ENCODE results near the gene CYP4Z1.
"Not testable (repeated sequence)": the region's sequence is repeated elsewhere in the genome, so short reads cannot be mapped to it uniquely, and the experiment has no call there.

Gene CYP4Z1

GRCh38 chr1:47128854-47129253 is 61.8 kb downstream of the CYP4Z1 start:
- DNase-seq (ENCODE audit: low spot score): not testable (repeated sequence)

DNA sequence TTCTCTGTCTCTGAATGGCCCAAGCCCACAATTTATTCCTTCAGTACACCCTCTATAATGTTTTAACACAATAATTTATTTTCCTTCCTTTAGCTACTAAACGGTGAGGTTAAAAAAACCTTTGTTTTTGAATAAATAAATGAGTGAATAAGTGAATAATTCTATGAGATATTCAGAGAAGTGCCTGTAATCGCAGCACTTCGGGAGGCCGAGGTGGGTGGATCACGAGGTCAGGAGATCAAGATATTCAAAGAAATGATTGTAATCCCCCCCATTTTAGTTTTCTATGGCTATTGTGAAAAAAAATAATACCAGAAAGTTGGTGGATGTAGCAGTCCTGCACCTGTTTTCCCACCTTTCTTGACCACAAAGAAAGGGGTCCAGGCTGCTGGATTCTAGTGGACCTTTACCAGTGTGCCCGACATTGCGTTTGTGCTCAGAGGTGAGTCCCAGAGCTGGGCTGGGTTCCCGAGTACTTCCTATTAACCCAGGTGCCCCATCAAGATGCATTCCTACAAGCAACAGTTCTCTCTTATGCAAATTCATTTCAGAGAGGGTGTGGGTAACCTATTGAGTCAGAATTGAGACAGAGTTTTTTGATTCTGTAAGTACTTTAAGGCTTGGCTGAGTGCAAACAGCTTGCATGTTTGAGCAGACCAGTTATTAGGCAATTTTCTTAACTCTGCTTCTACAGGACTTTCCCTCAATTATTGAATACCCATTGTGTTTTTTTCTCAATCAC is 62.6 kb downstream of the CYP4Z1 start:
- DNase-seq (ENCODE audit: low spot score): not testable (repeated sequence)

- not testable (repeated sequence) for DNase-seq (ENCODE audit: low spot score)
Observed at GRCh38 chr1:47132665-47133064, 65.6 kb downstream of the CYP4Z1 start.

DNA sequence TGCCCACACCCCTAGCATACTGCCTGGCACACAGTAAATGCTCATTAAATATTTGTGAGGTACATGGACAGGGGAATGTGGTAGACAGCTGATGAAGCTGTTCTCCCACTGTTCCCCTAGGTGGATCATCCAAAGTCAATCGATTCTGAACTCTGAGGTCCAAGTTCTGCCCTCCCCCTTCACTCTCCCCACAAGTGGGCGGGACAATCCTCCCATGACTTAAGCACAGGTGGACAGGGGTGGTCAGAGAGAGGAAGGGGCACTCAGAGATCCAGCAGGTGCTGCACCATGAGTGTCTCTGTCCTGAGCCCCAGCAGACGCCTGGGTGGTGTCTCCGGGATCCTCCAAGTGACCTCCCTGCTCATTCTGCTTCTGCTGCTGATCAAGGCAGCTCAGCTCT is 70.2 kb downstream of the CYP4Z1 start, which contains the start of gene CYP4A22:
Gene CYP4A22, plus strand, starts transcription at position 244 of the 400 bp plus-strand sequence. Its CDS starts 45 bp downstream, at position 289.
- DNase-seq (ENCODE audit: low spot score): no peak

- no peak for DNase-seq (ENCODE audit: low spot score)
Observed at GRCh38 chr1:47137925-47138615, 71.0 kb downstream of the CYP4Z1 start.

DNA sequence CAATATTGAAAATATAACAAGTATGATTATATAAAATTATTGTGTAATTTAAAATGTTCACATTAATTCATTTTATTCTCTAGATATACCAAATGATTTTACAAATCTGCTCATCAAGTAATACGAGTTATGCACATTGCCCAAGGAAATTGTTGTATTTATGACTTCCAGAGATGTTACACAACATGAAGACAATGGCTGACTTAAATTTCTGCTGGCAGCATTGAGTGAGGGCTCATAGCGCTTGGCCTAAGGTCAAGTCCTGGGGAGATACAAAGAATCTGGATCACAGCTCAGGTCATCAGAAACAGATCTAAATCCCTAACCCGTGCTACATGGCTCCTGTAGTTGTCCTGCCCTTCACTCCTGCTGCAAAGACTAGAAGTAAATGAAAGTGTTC is 73.3 kb downstream of the CYP4Z1 start:
- not testable (repeated sequence) for DNase-seq (ENCODE audit: low spot score)

- not testable (repeated sequence) for DNase-seq (ENCODE audit: low spot score)
Observed at GRCh38 chr1:47143654-47144053, 76.6 kb downstream of the CYP4Z1 start.

GRCh38 chr1:47146495-47146894 is 79.5 kb downstream of the CYP4Z1 start:
- DNase-seq (ENCODE audit: low spot score): not testable (repeated sequence)

DNA sequence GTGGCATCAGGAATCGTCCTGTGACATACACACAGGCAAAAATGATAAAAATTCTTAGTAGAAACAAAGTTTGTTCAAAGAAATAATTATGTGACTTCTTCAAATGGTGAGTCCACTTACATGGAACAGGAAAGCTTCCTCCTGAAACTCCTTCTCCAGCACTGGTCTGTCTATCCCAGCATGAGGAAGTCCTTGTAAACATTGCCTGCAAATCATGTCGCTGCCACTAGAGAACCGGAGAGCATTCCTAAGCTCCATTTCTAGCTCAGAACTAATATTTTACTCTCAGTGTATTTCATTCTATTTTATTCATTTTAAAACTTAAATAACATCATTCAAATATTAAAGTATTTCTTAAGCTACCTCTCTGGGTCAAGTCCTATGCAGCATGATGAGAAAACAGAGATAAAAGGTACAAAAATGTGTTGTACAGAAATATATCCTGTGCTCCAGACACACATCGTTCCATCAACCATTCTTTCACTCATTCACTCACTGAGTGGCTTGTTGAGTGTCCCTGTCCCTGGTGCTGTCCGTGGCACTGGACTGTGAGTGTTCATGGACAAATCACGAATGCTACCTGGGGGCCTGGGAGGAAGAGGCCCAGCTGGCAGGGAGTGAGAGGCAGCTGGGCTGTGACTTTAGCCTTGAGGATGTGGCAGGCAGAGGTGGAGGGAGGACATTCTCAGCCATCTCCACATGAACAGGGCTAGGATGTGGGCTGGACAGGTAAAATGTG is 80.2 kb downstream of the CYP4Z1 start:
- no peak for DNase-seq (ENCODE audit: low spot score)

DNA sequence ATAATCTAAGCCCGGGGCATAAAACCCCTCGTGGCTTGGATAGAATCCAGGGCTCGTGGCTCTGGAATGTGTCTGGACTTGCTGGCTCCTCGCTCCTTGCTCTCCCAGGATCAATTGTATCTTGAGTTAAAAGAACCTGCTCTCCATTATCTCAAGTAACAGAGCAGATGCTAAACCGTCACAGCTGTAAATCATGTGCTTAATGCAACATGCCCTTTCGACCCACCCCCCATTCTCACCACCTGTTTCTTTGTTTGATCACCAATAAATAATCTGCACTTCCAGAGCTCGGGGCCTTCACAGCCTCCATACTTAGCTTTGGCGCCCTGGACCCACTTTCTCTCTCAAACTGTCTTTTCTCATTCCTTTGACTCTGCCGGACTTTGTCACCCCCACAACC is 82.1 kb downstream of the CYP4Z1 start:
- DNase-seq (ENCODE audit: low spot score): not testable (repeated sequence)

GRCh38 chr1:47156457-47156856 is 89.4 kb downstream of the CYP4Z1 start:
- not testable (repeated sequence) for DNase-seq (ENCODE audit: low spot score)

- not testable (repeated sequence) for DNase-seq (ENCODE audit: low spot score)
Observed at GRCh38 chr1:47157957-47158356, 90.9 kb downstream of the CYP4Z1 start.

- DNase-seq (ENCODE audit: low spot score): no peak
Observed at GRCh38 chr1:47160716-47161115, 93.7 kb downstream of the CYP4Z1 start.

GRCh38 chr1:47161298-47162040 is 94.4 kb downstream of the CYP4Z1 start:
- DNase-seq (ENCODE audit: low spot score): no peak

DNA sequence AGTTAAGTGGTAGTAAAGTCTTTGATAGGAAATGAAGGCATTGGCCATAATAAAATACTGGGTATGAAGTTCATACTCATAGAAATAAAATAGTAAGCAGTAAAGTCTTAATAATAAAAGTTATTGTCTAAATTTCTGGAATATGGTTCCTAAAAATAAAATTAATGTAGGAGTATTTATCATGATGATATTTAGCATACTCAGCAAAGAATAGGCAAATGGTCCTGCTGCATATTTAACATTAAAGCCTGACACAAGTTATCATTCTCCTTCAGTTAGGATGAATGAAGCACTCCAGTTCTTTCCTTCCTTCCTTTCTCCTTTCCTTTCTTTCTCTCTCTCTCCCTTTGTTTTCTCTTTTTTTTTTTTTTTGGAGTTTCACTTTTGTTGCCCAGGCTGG is 97.5 kb downstream of the CYP4Z1 start:
- DNase-seq (ENCODE audit: low spot score): no peak

Data from RKO (cell line).